T-helper 1 cell treated with Interleukin-12 subunit alpha and Interleukin-12 subunit beta and Interleukin-4 antibody, amounts not matched to agents 30 ng/mL and 1 ng/mL, for 36 hours (primary cell): Measurements from ENCODE around the gene C11orf24. TPM values are rescaled to one million over a fixed set of nuclear protein-coding genes. Genes with fewer than 3 reads are reported as not detected.
"Not testable (repeated sequence)": the region's sequence is repeated elsewhere in the genome, so short reads cannot be mapped to it uniquely, and the experiment has no call there.

Experiments
- intact Hi-C: fragments of 100-400 bp; cut with micrococcal nuclease; formaldehyde crosslinking; loops from one replicate; pipeline ENCODE4 v1.15.1; 2024
- total RNA-seq: library from RNA; stranded (reverse); gene quantifications from 2 replicates; pipeline ENCODE4 v1.2.3, GENCODE V29; 2022

The C11orf24 gene
- total RNA-seq, 1 donor from 2014 or later, result 23.9 TPM

DNA sequence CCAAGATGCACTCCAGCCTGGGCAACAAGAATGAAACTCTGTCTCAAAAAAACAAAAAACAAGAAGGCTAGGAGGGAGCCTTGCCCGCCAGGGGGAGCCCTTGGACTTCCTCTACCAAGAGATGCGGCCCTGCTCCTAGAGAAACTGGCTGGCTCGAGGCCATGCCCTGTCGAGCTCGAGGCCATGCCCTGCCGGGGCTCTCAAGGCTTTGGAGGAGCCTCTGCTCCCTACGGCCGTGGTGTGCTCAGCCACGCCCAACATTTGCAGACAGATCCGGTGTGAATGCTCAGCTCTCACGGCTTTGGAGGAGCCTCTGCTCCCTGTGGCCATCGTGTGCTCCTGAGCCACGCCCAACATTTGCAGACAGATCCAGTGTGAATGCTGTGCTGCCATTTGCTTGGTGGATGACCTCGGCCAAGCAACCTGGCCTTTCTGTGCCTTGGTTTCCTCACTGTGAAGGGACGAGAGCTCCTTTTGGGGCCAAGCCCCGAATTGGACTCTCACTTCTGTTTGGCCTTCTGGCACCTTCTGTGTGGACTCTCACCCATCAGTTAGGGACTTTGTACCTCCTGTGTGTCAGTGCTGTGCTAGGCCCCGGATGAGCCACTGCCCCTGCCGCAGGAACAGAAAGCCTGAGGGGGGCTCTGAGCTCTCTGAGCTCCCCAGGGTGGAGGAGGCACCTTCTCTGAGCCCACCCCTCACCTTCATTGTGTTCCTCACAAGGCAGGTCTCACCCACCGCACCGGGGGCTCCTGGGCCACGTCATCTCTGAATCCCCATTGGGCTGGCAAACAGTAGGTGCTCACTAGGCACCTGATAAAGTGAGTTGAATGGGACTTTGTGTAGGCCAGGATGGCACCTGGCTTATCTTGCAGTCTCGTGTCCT is 14.1 kb downstream of the C11orf24 start:
- intact Hi-C loops, result loop anchor here (1.0 kb wide), 5 partner anchors 14 to 190 kb away; partner anchors contain the start of gene C11orf24

DNA sequence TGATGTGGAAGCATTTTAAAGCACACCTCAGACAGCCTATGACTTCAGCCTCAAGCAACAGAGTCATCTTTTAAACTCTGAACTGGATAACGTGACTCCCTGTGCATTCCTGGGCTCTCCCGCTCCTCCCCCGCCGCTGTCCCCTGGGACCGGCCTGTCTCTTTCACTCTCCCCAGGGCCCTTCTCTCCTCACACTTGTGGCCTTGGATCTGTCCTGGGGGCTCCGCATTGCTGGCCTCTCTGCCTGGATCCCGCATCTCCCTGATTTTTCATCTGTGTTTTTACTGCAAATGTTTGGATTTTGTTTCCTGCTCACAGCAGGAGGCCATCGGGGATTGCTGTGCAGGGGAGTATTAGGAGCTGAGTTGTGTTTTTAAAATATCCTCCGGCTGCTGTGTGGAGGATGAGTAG is 15.4 kb downstream of the C11orf24 start:
- intact Hi-C loops, result no loop called here

DNA sequence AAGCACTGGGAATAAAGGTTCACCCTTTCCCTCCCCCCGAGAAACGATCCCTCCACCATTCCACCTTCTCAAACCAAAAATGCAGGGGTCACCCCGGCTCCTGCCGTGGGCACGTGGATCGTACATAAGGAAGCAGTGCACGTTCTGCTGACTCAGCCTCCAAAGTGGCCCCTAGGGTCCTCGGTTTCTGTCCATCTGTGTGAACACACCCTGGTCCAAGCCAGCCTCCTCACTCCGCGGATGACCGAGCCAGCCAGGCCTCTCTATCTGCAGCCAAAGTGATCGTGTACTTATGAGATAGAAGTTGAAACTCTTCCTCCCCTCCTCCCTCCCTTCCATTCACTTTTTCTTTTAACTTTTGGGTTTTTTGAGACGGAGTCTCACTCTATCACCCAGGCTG is 16.2 kb downstream of the C11orf24 start:
- intact Hi-C loops, result no loop called here

DNA sequence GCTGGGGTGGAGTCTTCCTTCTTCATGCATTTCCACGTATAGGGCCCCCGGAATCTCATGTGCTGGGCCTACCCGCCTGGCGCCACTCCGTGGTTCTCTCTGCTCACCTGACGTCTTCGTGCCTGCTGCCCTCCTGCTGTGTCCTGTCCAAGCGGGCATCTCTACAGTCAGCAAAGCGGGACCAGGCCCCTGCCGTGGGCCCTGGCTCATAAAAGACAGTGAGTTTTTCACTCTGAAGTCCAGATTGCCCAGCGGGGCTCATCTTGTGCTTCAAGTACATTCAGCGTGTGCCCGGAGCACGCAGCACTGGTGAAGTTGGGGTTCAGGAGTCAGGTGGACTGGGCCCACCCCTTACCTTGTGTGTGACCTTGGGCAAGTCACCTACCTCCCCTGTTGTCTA is 17.4 kb downstream of the C11orf24 start:
- intact Hi-C loops, result no loop called here

DNA sequence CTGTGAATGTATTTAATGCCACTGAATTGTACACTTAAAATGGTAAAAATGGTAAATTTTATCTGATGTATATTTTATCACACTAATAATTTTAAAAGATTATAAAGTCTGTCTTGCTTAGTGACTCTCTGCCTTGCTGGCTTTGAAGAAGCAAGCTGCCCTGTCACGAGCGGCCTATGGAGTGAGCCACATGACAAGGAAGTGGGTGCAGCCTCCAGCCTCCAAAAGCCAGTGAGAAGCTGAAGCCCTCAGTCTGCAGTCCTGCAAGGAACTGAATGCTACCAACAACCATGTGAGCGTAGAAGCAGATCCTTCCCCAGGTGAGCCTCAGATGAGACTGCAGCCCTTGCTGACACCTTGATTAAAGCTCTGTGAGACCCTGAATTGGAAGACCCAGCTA is 20.0 kb downstream of the C11orf24 start:
- intact Hi-C loops, result no loop called here

DNA sequence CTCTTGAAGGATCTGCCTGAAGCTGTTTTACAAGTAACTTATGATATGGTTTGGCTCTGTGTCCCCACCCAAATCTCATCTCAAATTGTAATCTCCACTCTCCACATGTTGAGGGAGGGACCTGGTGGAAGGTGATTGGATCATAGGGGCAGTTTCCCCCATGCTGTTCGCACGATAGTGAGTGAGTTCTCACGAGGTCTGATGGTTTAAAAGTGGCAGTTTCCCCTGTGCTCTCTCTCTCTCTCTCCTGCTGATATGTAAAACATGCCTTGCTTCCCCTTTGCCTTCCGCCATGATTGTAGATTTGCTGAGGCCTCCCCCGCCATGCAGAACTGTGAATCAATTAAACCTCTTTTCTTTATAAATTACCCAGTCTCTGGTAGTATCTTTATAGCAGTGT is 26.9 kb downstream of the C11orf24 start:
- intact Hi-C loops, result not testable (repeated sequence)

DNA sequence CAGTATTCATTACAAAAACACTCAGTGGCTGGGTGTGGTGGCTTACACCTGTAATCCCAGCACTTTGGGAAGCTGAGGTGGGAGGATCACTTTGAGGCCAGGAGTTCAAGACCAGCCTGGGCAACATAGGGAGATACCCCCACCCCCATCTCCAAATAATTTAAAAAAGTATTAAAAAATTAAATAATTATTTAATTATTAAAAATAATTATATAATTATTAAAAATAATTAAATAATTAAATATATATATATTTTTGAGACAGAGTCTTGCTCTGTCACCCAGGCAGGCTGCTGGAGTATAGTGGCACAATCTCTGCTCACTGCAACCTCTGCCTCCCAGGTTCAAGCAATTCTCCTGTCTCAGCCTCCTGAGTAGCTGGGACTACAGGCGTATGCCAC is 27.9 kb downstream of the C11orf24 start:
- intact Hi-C loops, result not testable (repeated sequence)

DNA sequence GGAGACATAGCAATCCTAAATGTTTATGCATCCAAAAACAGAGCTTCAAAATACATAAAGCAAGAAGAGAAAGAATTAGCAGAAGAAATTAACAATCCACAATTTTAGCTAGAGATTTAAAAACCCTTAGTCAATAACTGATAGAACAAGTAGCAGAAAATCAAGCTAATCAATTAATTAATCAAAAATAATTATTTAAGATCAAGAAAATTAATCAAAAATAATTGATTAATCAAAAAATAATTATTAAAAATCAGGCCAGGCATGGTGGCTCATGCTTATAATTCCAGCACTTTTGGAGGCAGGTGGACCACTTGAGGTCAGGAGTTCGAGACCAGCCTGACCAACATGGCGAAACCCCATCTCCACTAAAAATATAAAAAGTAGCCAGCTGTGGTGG is 29.2 kb downstream of the C11orf24 start:
- intact Hi-C loops, result no loop called here

DNA sequence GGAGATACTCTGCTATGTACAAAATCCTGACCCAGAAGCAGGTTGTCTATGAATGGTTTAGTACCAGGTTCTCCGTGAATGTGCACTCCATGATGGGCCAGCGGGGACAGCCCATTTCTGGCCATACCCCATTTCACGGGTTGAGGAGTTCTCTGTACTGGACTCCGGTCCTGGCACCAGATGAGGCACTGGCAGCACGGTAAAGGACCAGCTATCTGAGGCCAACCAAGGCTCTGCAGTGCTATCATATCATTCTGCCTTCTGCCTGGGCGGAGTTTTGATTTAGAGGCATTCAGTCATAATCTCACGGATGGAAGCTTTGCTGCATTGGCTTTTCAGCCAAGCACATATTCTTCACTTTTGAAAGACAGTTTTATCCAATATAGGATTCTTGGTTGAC is 40.2 kb downstream of the C11orf24 start:
- intact Hi-C loops, result no loop called here

DNA sequence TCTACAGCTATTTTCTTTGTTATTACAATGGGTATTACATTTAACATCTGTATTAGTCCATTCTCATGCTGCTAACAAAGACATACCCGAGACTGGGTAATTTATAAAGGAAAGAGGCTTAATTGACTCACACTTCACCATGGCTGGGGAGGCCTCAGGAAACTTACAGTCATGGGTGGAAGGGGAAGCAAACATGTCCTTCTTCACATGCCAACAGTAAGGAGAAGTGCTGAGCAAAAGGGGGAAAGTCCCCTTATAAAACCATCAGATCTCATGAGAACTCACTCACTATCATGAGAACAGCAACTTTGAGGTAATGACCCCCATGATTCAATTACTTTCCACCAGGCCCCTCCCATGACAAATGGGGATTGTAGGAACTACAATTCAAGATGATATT is 42.2 kb downstream of the C11orf24 start:
- intact Hi-C loops, result no loop called here

DNA sequence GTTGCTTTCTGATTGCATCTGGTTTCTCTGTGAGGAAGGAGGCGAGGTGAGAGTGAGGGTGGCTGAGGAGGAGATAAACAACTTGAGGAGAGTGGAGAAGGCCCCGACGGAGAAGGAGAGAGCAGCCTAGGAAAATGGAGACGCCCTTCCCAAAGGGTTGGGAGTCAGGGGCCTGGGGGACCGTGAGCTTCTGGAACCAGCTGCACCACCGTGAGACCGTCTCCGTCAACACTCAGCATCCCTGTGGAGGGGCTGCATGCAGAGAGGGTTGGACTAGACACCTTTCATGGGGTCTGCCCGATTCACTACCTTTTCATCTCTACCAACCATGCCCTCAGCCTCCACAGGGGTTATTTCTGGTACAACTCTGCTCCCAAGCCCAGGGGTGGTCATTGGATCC is 45.4 kb downstream of the C11orf24 start:
- intact Hi-C loops, result no loop called here

DNA sequence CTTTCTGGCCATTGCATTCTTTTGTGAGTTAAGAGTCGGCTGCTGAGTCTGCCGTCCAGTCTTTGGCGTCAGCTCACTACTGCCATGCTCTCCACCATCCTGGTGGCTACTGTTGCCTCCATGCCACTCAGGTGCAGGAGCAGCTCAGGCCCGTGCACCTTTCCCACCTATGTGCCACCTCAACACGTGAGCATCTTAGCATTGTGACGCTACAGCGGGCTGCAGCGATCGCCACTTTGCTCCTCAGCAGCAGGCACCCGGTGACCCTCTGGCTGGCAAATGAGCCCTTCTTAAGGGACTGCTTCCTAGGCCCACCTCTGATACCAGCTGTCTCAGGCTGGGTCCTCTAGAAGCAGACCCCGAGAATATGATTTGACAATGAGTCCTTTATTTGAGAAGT is 47.2 kb downstream of the C11orf24 start:
- intact Hi-C loops, result no loop called here

DNA sequence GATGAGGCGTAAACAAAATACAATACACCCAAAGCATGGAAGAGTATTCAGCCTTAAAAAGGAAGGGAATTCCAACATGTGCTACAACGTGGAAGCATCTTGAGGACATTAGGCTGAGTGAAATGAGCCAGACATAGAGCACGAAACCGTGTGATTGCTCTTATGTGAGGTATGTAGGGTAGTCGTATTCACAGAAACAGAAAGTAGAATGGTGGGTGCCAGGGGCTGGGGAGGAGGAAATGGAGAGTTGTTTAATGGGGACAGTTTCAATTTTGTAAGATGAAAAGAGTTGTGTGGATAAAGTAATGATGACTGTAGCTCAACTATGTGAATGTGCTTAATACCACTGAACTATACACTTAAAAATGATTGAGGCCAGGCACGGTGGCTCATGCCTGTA is 48.5 kb downstream of the C11orf24 start:
- intact Hi-C loops, result no loop called here

DNA sequence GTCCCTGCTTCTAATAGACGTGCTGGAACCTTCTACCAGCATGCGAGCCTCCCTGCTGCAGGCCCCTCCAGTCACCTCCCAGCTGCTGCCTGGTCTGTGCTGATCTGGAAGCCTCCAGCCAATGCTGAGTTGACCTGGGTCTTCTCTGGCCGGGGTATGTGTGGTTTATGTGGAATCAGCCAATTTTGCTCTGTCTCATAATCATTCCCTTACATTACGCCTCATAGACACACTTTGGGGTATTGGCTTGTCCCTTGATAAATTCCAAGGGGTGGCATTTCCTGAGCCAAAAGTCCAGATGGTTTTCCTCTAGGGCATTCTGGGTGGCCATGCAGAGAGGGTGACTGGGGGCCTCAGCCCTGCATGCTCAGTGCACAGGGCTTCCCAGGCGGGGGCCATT is 50.4 kb downstream of the C11orf24 start:
- intact Hi-C loops, result no loop called here

DNA sequence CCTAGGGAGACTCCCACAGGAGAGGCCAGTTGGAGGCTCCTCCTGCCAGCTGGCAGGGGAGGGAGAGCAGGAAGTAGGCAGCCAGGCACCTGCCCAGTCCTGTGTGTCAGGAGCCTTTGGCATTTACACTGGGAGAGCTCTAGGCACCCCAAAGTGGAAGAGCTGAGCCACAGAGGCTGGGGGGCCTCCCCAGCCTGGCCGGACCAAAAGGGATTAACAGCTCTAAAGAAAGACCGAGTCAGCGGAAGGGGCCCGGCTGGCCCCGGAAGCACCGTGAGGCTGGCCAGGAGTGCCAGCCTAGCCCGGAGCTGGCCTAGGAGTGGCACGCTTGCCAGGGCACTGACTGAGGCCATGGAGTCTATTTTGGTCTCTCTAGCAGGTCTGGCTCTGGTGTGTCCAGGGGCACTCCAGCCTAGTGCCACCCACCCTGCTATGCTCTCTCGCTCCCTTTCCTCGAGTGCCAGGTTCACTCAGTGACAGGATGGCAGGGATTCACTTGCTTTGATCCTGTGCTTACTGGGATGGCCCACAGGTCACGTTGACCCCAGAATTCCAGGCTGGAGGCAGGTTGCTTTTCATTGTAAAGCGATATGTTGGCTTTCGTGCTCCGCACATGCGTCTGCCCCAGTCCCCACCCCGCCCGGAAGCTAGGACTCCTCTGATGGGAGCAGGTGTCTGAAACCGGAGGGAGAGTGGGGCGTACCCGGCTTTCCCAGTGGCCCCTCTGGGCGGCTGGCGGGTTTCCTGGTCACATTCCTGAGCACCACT is 55.4 kb downstream of the C11orf24 start:
- intact Hi-C loops, result loop anchor here (10.0 kb wide), 1 partner anchor 828 kb away; the partner anchor contains the start of gene TPCN2

DNA sequence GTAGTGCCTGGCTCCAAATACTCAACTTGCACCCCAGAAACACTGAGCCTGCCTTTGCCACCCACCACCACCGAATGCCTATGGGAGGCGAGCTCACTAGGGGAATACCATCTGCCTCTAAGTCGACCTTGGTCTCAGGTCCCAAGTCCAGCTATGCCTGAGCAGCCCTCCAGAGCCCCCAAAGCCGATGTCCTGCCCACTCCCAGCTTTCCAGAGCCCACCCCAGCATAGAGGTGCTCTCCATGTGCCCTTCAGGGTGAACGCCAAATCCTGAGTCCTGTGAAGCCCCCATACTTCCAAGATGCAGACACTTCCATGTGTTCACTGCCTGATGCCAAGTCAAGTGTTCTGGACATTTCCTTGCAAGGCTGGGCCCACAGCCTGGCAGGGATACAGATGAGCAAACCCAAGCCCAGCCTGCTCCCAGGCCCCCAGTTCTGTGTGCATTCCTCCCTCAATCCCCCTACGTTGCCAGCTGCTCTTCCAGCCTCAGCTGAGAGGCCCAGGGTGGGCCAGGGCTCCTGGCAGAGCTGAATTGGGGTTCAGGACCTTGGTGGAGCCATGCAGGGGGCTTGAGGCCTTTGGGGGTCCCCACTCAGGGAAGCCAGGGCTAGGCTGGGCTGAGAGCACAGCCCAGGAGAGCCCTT is 56.1 kb downstream of the C11orf24 start:
- intact Hi-C loops, result loop anchor here (2.0 to 10.0 kb wide), 2 partner anchors 245 to 829 kb away; partner anchors contain the start of genes PPP6R3 and TPCN2

DNA sequence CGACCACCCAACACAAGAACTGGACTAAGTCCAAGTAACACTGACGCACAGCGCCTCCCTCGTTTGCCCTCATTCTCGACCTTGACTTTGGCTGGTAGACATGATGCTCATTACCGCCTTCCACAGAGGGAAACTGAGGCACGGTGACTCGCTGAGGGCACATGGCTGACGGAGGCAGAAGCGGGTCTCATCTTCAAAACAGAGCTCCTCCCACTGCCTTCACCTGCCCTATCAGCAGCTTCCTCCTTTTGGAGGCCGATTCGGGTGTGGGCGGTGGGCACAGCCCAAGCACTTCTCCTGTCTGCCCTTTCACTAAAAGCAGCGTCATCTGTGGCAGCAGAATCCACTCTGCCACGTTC is 56.7 kb downstream of the C11orf24 start:
- intact Hi-C loops, result loop anchor here (2.0 to 10.0 kb wide), 2 partner anchors 246 to 830 kb away; partner anchors contain the start of genes PPP6R3 and TPCN2

DNA sequence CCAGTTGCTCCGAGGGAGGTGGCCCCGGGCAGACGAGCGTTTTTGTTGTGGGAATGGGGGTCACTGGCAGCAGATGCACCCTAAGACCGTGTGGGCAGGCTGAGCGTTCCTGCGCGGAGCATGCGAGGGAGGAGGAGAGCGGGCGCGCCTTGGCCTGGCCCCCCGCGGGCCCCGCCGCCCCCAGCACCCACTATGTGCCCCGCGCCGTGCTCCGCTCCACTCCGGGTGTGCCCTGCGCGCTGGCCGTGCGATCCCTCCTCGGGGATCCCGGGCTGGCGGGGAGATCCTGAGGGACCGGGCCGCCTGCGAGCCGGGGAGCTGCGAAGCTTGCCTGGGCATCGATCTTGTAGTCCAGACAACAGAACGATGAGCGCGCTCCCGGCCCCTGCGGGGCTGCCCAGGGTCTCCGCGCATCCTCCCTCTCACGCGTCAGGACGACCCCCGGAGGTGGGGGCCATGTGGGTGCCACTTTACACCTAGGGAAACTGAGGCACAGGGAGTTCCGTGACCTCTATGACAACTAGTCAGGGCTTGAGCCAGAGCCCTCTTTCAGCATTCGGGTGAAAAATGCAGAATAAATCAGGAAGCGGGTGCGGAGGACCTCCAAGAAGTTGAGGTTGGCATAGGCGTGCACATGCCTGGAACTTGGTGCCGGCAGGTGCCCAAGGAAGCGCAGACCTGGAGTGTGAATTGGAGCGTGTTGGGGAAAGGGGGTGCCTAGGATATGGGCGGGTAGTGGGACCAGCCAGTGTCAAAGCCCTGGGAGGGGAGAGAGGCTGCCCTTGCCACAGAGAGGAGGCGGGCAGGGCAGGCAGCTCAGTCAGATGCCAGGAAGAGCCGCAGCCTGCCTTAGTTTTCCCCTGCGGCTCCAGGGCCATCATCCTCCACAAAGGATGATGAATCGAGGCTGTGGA is 57.3 kb downstream of the C11orf24 start:
- intact Hi-C loops, result loop anchor here (2.0 to 10.0 kb wide), 2 partner anchors 246 to 830 kb away; partner anchors contain the start of genes PPP6R3 and TPCN2

DNA sequence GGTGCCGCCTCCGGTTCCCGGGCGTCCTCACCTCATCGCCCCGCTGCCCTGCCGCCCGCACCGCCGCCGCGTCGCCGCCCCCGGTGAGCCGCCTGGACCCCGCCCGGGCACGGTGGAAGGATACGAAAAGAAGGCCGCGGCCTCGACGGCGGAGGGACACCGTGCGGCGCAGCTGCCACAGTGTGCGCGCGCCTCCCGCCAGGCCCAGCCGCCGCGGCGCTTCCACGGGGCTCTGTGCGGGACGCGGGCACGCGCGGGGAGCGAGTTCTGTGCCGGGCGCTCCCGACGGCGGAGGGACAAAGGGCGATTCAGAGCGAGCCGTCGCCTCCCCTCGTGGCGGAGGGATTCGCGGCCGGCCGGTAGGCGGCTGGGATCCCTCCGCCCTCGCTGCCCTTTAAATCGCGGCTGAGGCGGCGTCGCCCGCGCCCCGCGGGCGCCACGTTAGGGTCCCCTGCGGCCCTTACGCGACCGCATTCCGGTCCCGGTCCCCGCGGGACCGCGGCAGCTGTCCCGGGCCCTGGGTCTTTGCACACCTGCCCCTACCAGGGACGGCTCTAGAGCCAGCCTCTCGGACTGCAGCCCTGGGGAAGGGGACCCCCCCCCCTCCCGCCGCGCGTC is 58.1 kb downstream of the C11orf24 start:
- intact Hi-C loops, result loop anchor here (2.0 to 10.0 kb wide), 2 partner anchors 247 to 831 kb away; partner anchors contain the start of genes PPP6R3 and TPCN2

DNA sequence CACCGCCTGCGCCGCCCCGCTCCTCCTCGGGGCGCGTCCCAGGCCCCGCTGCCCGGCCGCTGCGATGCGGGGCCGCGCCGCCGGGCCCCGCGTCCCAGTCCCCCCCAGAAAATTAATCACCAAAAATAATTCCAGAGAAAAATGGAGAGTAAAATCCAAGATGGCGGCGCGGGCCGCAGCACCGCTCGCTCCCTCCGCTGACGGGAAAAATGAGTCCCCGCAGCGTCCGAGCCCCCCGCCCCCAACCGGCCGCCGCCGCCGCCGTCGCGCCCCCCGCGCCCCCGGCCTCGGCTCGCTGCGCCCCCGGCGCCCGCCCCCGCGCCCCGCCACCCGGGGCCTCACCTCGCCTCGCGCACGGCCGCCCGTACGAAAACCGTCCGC is 58.6 kb downstream of the C11orf24 start, which contains the start of gene KMT5B:
TSS of gene KMT5B (minus strand) at position 162 of the 381 bp plus-strand sequence. CDS start 23,220 bp downstream, outside the sequence.
- intact Hi-C loops, result loop anchor here (10.0 kb wide), 1 partner anchor 832 kb away; the partner anchor contains the start of gene TPCN2
